NCI-H748 treated with DMSO at 0.1 percent for 48 hours (cell line): ENCODE measurements around the gene KCNG2.

Experiments
- DNase-seq: peaks from one replicate; lab custom pipeline; 2025; lab: John Stamatoyannopoulos, UW

The KCNG2 gene

DNA sequence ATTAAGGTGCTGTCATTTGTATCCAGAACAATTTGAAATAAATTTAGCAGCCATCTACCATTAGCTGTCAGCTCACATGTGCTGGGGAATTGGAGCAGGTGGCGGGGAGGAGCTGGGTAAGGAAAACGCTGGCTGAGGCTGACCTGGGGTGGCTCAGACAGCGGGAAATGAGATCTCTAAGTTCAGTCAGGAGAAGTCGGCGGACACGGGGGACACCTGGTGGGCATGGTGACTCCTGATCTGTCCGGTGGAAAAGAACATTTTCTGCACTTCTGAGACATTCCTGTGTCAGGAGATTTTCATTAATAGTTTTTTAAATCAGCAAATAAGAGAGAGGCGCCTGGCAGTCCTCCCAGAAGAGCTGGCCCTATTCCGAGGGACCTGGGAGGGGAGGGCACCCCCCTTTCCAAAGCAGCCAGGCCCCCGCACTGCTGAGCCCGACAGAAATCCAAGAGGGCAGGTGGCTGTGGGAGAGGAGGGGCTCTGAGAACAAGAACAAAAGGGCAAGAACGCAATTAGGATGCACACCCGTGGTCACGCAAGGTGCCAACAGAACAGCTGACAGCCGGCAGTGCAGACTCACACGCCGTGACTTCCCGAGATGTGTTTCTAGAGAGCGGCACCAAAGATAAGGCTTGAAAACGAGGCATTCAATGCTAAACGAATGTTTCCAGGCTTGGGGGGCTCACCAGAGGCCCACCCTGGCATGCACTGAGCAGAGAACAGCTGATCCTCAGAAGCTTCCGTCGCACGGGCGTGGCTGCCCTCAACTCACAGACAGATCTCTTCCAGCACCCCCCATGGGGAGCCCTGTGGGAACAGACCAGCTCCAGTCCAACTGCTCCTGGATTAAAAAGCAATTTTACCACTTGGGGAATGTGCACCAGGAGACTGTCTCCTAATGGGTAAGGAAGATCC, 127.3 kb downstream of the KCNG2 start:
- DNase-seq = no peak

DNA sequence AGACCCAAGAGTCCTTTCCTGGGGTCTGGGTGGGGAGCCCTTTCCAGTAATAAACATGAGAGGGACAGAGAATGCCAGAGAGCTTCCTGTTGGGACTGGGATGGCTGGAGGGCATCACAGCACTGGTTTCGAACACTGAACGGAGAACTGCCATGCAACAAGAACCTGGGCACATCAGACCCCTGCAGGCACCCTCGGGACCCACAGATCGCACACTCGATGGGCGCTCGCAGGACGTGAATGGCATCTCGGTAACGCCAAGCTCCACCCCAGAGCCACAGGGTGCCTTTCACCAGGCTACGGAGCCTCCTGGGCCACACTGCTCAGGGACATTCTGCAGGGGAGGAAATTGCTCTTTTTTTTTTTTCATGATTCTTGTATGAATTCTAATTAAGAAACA, 128.6 kb downstream of the KCNG2 start:
- no peak for DNase-seq

DNA sequence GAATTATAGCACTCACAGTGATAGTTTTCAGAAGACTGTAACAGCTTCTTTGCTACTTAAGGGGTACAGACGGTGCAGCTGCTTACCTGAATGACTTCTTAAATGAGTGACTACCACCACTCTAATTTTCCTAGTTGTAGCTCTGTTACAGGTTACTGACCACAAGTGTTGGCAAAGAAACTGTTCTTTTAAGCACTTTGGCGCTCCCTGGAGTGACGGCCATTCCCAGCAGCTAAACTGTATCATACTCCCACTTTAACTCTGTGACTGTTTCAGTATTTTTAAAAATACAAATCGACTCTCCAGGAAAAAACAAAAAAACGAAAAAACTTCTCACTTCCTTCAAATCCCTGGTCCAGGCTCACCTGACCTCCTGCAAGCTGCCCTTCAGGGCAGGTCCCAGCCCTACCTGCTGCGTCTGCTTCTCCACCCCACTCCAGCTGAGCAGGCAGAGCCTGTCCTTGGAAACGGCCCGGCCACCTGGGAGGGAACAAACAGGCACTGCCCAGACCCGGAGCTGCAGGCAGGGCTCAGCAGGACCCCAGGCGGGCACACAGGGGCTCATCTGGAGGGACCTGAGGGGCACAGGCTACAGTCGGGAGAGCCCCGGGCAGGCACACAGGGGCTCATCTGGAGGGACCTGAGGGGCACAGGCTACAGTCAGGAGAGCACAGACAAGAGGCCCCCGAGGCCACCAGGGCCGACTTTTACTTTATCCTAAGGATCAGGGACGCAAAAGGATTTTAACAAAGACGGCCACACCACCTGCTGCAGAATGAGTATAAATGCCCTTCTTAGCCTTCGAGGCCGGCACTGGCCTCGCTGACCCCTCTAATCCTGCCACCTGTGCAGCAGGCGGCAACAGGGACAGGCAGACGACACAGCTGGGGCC, 129.2 kb downstream of the KCNG2 start:
- no peak for DNase-seq

DNA sequence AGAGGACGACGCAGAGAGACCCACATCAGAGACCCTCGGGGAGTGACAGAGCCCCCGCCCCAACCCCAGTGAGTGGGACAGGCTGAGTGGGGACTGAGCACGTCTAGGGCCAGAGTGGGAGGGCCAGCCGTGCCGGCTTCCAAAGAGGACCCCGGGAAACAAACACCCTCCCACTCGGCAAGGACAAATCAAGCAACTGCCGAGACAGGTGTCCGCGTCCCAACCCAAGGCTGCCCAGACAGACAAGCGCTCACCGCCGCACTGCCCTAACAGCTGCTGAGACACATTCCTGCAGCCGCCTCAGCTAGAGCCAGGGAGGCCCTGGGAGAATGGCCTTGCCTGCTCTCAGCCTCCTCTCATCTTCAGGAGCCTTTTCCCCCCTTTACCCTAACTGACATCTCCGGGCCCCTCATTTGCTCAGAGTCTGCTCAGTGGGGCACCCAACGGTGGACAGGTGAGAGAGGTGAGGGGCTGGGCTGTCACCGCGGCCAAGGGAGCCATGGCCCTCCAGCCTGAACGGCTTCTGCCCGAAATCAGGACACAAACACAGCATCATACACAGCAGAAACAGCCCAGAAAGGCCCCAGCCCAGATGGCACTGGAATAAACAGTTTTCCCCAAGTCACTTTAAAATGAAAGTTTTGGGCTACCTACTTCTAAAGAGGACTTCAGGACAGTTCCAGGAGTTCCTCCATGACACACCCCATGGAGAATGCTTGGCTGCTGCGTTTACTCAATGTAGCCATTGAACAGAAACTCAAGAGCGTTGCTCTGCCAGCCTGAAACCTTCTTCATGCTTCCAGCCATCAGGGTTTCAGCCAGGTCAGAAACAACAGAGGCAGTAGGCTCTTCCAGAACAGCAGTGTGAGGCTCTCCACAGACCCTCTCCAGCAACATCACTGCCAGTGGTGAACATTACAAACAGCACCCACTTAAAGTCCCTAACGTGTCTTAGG, 130.1 kb downstream of the KCNG2 start:
- DNase-seq = no peak

DNA sequence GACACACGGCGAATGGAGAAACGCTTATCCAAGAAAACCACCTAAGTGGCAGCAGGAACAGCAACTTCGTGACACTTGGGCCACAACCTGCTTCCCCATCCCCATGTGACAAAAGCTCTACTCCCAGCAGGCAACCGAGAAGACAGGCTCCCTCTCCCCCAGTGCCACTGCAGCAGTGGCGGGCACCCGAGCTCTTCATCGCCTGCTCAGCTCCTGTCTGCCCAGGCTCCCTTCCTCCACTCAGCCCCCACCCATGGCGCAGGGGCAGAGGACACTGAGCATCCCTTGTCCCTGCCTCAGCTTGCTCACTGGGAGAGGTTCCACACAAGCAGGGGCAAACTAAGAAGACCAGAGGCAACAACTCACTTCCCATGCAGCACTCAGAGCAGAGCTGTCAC, 130.8 kb downstream of the KCNG2 start:
- DNase-seq = no peak

DNA sequence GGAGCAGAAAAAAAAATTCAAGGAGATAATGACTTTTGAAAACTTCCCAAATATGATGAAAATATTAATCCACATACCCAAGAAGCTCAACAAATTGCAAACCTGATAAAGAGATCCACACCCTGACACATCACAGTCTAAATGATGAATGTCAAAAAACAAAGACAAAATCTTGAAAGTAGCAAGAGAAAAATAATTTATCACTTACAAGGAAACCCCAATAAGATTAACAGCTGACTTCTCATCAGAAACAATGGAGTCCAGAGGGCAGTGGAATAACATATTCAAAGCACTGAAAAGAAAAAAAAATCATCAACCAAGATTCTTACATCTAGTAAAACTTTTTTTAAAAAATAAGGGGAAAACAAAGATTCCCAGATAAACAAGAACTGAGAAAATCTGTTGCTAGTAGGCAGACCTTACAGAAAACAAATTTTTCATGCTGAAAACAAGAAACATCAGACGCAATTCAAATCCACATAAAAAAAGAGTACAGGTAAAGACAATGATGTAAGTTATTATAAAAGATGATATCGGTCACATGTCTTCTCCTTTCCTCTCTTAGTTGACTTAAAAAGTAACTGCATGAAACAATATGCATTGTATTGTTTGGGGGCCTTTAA, 132.4 kb downstream of the KCNG2 start:
- DNase-seq = no peak

DNA sequence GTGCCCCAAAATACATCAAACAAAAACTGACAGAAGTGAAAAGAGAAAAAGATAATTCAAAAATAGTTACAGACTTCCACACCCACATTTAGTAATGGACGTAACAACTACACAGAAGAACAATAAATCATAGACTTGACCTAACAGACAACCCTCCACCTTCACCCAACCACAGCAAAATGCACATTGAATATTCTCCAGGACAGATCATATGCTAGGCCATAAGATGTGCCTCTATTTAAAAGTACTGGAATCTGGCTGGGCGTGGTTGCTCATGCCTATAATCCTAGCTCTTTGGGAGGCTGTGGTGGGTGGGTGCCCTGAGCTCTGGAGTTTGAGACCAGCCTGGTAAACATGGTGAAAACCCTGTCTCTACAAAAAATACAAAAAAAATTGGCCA, 133.7 kb downstream of the KCNG2 start:
- no peak for DNase-seq

DNA sequence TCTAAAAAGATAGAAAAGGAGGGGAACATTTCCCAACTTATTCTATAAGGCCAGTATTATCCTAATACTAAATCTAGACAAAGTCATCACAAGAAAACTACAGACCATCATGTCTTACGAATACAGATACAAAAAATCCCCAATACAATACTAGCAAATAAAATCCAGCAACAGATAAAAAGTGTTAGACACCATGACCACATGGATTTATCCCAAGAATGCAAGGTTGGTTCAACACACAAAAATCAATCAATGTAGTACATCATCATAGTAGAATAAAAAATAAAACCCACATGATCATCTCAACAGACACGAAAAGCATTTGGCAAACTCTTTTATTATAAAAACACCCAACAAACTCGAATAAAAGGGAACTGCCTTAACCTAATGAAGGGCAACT, 135.2 kb downstream of the KCNG2 start:
- no peak for DNase-seq

DNA sequence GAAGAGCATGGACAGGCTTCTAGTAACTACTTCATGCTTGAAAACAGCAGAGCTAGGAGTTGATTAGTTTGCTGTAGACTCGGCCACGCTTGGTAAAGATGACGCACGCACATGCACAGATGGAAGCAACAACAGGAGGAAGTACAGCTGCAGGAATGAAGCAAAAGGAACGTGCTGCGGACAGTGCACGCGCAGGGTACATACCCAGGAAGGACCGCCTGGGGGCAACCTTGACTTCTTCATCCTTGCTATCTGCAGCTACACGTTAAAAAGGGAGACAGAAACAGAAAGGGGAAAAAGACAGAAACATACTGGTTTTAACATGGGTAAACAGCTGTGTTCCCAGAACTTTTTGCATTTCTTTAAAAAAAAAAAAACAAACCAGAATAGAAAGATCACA, 136.0 kb downstream of the KCNG2 start:
- DNase-seq = no peak

DNA sequence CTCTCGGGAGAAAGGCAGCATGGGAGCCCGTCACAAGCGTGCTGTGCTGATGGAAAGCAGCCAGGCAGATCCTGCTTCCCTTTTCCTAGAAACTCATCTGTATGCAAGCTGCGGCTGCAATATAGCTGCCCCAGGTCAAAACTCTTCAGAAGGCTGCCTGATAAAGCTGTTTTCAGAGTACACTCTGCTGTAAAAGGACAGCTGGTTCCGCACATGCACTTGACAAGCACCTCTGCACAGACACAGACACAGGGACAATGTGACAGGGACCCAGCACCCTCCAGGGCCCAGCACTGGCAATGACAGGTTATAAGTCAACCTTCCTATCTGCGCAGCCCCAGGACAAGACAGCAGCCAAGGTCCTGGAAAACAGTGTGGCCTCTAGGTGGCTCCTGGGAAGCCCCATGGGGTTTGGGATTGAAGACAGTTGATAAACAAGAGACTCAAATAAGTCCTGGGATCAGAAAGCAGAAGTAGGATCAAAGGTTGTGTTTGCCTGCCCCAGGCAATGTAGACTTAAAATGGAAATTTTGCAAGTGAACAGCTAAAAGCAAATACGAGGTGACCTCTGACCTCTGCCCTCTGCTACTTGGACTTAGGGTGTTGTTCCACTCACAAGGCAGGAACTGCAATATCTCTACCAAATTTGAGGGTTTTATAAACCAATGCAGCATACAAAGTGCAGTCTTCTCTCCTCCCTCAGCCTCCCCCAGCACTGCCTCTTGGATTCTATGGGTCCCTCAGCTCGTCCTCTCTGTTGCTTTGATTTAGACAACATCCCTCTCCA, 136.8 kb downstream of the KCNG2 start:
- DNase-seq = no peak

DNA sequence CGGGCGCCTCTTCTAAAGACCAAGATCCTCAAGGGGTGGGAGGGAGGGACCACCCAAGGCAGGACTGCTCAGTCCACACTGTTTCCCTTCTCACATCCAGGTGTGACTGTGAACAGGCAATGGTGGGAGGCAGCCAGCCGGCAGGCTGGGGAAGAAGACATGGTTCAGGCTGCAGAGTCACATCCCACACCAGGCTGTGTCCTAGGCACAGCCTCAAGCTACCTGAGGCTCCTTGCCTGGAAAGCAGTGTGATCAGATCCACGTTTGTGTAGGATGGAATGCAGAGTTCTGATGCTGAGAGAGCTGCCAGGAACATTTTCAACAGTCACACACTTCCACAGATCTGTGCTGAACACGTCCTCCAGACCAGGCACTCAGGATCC, 137.4 kb downstream of the KCNG2 start:
- DNase-seq = no peak

DNA sequence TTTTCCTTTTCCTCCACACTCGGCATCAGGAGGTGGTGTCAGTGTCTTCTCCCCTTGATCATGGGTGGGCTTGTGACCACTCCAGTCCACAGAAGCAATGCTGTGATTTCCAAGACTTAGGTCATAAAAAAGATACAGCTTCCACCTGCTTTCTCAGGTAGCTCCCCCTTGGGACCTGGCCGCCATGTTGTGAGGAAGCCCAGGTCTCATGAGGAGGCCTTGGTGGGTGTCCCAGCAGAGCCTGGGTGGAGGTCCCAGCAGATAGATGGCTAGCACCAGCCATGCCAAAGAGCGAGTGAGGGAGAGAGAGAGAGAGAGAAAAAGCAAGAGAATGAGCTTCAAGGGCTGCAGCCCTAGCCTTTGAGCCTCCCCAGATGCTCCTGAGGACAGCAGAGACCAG, 137.8 kb downstream of the KCNG2 start:
- no peak for DNase-seq

DNA sequence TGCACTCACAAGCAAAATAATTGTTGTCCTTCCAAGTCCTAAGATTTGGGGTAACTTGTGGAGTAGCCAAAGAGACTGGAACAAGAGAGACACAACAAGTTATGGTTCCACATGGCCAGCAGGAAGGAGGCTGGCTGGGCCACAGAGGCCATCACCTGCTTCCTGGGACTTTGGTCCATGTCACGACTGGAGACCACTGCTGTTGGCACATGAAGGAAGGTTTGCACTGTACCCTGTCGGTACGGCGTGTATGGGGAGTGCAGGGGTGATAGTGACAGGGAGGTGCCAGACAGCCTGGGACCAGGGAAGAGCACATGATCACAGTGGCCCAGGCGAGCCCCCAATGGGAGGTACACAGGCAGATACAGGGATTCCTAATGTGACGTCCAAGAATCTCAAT, 138.2 kb downstream of the KCNG2 start:
- DNase-seq = no peak

DNA sequence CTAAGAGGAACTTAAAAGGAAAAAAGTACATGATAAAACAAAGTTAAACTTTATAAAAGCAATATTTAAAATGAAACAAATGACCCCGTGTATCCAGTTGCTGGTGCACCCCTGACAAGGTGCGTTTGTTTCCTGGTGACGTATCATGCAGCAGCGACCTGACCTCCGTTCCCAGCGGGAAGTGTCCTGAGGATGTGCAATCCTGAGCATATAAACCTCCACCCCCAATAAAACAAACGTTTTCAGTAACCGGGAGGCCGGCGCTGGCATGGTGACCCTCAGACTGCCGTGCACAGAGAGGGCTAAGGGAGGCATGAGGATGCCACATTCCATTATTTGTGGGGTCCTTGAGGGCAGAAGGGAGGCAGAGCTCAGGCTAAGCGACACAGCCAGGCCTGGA, 138.9 kb downstream of the KCNG2 start:
- DNase-seq = no peak

DNA sequence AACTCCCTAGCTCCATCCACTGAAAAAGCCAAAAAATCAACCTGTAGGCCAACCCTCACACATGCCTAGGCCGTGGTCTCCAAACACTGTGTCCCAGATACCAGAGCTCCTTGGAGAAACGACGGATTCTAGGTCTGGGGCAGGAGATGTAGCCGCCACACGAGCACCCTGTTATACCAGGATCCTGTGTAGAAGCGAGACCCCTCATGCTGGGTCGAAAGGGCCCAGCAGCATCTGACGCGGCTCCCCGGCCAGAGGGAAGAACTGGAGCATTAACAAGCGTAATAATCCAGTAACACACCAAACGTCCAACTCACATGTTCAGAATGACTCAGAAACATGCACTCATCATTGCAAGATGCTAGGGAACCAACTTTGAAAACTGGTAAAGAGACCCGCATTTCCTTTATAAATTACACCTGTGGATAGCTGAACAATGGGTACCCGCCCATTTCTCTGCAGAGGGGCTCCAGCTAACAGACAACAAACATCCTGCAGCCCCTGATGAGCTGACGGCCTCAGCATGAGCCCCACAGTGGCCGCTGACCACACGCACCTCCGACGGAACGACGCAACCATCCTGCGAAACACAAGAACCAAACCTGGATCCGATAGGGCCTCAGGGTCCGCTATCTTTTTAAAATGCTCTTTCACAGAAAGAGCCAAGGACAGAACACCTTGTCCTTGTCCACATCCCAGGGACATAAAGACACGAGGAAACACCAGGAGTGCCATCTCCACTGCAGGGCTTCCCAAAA, 139.5 kb downstream of the KCNG2 start:
- no peak for DNase-seq

DNA sequence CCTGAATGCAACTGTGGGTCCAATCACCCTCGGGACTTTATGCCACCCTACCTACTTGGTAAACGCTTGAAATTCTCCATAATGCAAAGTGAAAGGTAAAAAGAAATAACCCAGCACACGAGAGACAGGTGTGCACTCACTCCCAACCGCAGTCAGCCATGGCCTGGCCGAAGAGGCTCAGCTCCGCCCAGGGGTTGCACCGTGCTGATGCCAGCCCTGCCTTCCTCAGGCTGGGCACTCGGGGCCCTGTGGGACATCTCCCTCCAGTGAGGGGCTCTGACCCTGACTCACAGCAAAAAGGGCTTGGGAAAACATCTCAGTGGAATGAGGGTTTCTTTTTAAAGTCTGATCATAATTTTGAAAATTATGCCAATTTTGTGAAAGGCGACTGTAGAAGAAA, 140.5 kb downstream of the KCNG2 start:
- DNase-seq = no peak

DNA sequence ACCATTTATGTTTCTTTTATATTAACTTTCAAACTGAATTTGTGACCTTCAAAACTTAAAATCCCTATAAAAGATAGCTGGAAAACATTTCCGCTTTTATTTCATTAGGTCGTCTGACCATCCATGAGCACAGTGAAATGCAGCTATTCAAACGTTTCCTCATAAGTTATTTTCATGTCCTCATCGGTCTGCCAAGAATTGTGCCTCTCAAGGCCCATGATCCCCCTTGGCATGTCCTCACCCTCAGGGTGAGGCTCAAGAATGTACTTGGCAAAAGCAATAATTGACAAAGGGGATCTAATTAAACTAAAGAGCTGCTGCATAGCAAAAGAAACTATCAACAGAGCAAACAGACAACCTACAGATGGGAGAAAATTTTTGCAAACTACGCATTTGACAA, 141.4 kb downstream of the KCNG2 start:
- DNase-seq = no peak

DNA sequence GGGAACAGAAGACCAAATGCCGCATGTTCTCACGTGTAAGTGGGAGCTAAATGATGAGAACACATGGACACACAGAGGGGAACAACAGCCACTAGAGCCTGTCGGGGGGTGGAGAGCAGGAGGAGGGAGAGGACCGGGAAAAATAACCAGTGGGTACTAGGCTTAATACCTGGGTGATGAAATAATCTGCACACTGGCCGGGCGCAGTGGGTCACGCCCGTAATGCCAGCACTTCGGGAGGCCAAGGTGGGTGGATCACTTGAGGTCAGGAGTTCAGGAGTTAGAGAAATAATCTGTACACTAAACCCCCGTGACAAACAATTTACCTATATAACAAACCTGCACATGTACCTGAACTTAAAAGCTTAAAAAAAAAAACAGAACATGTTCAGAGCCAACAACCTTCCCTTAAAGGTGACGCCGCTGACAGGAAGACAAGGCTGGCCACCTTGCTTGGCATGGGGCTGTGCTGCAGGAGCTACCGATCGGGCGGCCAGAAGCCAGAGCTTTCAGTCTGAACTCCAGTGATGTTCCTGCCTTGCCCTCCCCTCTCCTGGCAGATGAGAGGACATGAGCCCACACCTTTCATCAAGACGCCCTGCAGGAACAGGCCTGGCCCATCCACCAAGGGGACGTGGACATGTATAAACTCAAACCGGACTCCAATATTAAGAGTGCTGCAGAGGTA, 142.5 kb downstream of the KCNG2 start:
- no peak for DNase-seq

DNA sequence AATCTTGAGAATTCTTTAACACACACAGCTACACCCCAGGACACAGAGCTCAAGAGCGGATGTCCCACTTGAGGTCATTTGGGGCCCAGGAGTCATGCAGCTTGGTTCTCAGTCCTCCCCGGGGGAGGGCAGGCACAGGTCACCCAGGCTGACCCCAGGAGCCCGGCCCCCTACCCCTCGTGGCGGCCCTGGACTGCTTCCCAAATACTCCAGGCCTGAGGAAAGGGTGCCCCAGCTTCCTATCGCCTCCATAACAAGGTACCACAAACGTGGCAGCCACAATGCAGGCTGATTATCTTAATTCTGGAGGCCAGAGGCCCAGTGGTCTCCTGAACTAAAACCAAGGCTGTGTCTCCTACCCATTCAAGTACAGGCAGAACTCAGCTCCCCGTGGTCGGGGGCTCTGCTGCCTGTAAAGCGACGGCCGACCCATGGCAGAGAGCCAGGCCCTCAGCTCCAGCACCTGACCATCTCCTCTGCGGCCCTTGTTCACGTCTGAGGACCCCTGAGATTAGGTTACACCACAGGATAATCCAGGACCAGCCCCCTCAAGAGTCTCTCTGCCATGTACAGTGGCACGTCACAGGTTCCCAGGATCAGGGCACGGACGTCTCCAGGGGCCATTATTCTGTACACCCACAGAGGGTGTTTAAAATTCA, 143.2 kb downstream of the KCNG2 start:
- DNase-seq = no peak
